Measurements from ENCODE around the gene TMEM88. TPM values are rescaled to one million over a fixed set of nuclear protein-coding genes. Genes with fewer than 3 reads are reported as not detected.

The TMEM88 gene
- total RNA-seq, 1 experiment from 2014 or later: 2.9 TPM

DNA sequence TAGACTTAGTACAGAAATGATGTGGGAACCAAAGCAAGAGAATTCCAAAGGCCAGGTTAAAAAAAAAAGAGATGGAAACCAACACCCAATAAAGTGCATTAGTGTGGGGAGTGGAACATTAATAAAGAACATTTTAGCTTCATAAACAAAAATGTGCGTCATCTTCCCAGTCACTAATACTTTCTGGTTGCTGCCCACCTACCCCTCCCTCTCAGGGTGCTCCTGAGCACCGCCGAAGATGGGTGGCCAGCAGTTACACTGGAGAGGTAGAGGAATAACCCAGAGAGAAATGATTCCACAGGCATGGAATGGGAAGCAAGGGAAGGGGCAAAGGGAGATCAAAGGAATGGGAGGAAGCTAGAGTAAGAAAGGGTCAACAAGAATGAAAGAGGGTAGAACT lies 27.8 kb downstream of the TMEM88 start:
- no peaks in the 10 kb centered on the region for H3K9me3 Mint-ChIP-seq (ENCODE audit: low read depth, unreplicated experiment)
- intact Hi-C loops (cut with micrococcal nuclease; ENCODE audit: unreplicated experiment): loop anchor here (10.0 kb wide), 1 partner anchor 52 kb away; the partner anchor contains the start of genes CNTROB and TRAPPC1
- CTCF ChIA-PET: interaction anchor here (0.6 kb wide), 1 partner anchor 261 kb away, joined by 4 read pairs; no protein-coding TSS in a partner anchor

DNA sequence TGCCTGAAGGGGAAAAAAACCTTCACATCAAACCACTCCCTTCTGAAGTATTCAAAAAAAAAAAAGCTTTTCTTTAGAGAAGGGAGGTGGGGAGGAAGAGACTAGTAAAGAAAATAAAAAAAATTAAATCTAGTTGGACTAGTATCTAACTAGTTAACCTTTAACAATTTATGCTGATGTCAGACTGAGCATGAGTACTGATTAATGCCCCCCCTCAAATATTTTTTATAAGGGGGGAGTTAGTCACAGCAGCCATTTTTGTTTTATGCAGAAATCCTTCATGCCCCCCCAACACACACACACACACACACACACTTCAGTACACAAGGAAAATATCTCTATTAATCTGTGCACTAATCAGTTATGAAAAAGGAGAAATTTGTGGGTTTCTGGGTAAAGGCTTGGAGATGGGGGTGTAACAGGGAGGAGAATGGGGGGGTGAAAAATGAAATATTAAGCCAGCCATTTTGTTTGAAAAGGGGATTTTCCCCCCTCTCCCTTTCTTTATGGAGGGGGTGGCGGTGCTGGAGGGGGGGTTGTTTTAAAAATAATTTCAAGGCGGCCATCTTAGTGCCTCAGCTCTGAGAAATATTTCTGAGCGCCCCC lies 29.0 kb downstream of the TMEM88 start:
- H3K4me3 Mint-ChIP-seq (ENCODE audit: low read depth, unreplicated experiment): no peak overlapping the region
- TF ChIP-seq, protein P1, sequence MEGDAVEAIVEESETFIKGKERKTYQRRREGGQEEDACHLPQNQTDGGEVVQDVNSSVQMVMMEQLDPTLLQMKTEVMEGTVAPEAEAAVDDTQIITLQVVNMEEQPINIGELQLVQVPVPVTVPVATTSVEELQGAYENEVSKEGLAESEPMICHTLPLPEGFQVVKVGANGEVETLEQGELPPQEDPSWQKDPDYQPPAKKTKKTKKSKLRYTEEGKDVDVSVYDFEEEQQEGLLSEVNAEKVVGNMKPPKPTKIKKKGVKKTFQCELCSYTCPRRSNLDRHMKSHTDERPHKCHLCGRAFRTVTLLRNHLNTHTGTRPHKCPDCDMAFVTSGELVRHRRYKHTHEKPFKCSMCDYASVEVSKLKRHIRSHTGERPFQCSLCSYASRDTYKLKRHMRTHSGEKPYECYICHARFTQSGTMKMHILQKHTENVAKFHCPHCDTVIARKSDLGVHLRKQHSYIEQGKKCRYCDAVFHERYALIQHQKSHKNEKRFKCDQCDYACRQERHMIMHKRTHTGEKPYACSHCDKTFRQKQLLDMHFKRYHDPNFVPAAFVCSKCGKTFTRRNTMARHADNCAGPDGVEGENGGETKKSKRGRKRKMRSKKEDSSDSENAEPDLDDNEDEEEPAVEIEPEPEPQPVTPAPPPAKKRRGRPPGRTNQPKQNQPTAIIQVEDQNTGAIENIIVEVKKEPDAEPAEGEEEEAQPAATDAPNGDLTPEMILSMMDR (IDR thresholded peaks at IDR 0.05; ENCODE audit: unreplicated experiment): no peak
- H3K27ac Mint-ChIP-seq (ENCODE audit: unreplicated experiment): no peak overlapping the region
- no TSS peak for BruUV-seq (replicated peaks)
- no peaks in the 10 kb centered on the region for H3K27me3 Mint-ChIP-seq (ENCODE audit: unreplicated experiment)
- DNase-seq: peak; percentile 17
- H3K36me3 Mint-ChIP-seq (ENCODE audit: insufficient read depth, unreplicated experiment): peaks cover 10% of the 10 kb centered on the region
- H3K4me1 Mint-ChIP-seq (ENCODE audit: low read depth, unreplicated experiment): no peaks in the 10 kb centered on the region
- CTCF ChIA-PET: interaction anchor here (0.7 to 1.0 kb wide), 2 partner anchors 97 to 174 kb away, joined by 3 to 4 read pairs; no protein-coding TSS in a partner anchor
- intact Hi-C loops (cut with micrococcal nuclease; ENCODE audit: unreplicated experiment): loop anchor here (10.0 kb wide), 1 partner anchor 51 kb away; the partner anchor contains the start of genes CNTROB and TRAPPC1
- H3K9me3 Mint-ChIP-seq (ENCODE audit: low read depth, unreplicated experiment): no peaks in the 10 kb centered on the region

More for the DNA sequence above, 27.8 kb downstream of the TMEM88 start:
- TF ChIP-seq, protein P1 (IDR thresholded peaks at IDR 0.05; ENCODE audit: unreplicated experiment): no peak
- DNase-seq: no peak
- Mint-ChIP-seq H3K4me3 (ENCODE audit: low read depth, unreplicated experiment) (no peak overlapping the region), H3K27ac (ENCODE audit: unreplicated experiment) (no peak overlapping the region), H3K4me1 (ENCODE audit: low read depth, unreplicated experiment) (no peaks in the 10 kb centered on the region), H3K27me3 (ENCODE audit: unreplicated experiment) (no peaks in the 10 kb centered on the region), H3K36me3 (ENCODE audit: insufficient read depth, unreplicated experiment) (peaks cover 10% of the 10 kb centered on the region)
- no TSS peak for BruUV-seq (replicated peaks)

GRCh38 chr17:7884581-7885366 lies 29.9 kb downstream of the TMEM88 start:
- Mint-ChIP-seq H3K36me3 (ENCODE audit: insufficient read depth, unreplicated experiment) (peaks cover 10% of the 10 kb centered on the region), H3K9me3 (ENCODE audit: low read depth, unreplicated experiment) (no peaks in the 10 kb centered on the region), H3K27ac (ENCODE audit: unreplicated experiment) (no peak overlapping the region), H3K4me3 (ENCODE audit: low read depth, unreplicated experiment) (no peak overlapping the region), H3K4me1 (ENCODE audit: low read depth, unreplicated experiment) (no peaks in the 10 kb centered on the region), H3K27me3 (ENCODE audit: unreplicated experiment) (no peaks in the 10 kb centered on the region)
- intact Hi-C loops (cut with micrococcal nuclease; ENCODE audit: unreplicated experiment): loop anchor here (10.0 kb wide), 1 partner anchor 50 kb away; the partner anchor contains the start of genes CNTROB and TRAPPC1
- TF ChIP-seq, protein P1 (IDR thresholded peaks at IDR 0.05; ENCODE audit: unreplicated experiment): no peak
- DNase-seq: peak; percentile 8
- CTCF ChIA-PET: interaction anchor here (0.7 kb wide), 2 partner anchors 48 to 50 kb away, joined by 4 to 5 read pairs; no protein-coding TSS in a partner anchor
- BruUV-seq (replicated peaks): no TSS peak

GRCh38 chr17:7885367-7886226 lies 30.7 kb downstream of the TMEM88 start:
- TF ChIP-seq, protein P1 (IDR thresholded peaks at IDR 0.05; ENCODE audit: unreplicated experiment): no peak
- peaks cover 16% of the 10 kb centered on the region for H3K36me3 Mint-ChIP-seq (ENCODE audit: insufficient read depth, unreplicated experiment)
- H3K27me3 Mint-ChIP-seq (ENCODE audit: unreplicated experiment): no peaks in the 10 kb centered on the region
- peaks cover 6% of the 10 kb centered on the region for H3K4me1 Mint-ChIP-seq (ENCODE audit: low read depth, unreplicated experiment)
- H3K4me3 Mint-ChIP-seq (ENCODE audit: low read depth, unreplicated experiment): no peak overlapping the region
- no peaks in the 10 kb centered on the region for H3K9me3 Mint-ChIP-seq (ENCODE audit: low read depth, unreplicated experiment)
- H3K27ac Mint-ChIP-seq (ENCODE audit: unreplicated experiment): no peak overlapping the region
- CTCF ChIA-PET: interaction anchor here (0.6 to 0.7 kb wide), 3 partner anchors 23 to 51 kb away, joined by 4 to 6 read pairs (median 5); no protein-coding TSS in a partner anchor
- intact Hi-C loops (cut with micrococcal nuclease; ENCODE audit: unreplicated experiment): loop anchor here (10.0 kb wide), 1 partner anchor 49 kb away; the partner anchor contains the start of genes CNTROB and TRAPPC1
- no TSS peak for BruUV-seq (replicated peaks)
- peak; percentile 45 for DNase-seq
